Common myeloid progenitor, CD34-positive (primary cell): ENCODE measurements around the gene CDH12.
A peak's percentile ranks its signal among the peaks of the same experiment; 100 is the strongest.

Experiments
- CTCF ChIA-PET: fragments of 350-600 bp; sonication (Branson Sonifier 250); formaldehyde crosslinking; loops from one replicate; lab custom pipeline; 2021; ENCODE audit warnings: antibody characterized with exemption; lab: Charles Lee
- POLR2A ChIA-PET: fragments of 350-600 bp; sonication (Branson Sonifier 250); formaldehyde crosslinking; loops from one replicate; lab custom pipeline; 2021; ENCODE audit warnings: antibody characterized with exemption; lab: Charles Lee
- DNase-seq, 3 donors: peaks; one replicate each; pipeline versions ENCODE4 v3.0.0 to v3.0.0-alpha.2; 2013
- H3K27ac ChIP-seq, 2 experiments: 1 replicate in 1 of 2; 2 replicates in 1 of 2; pipeline ENCODE4 v1.7.0; 2013; ENCODE audit warnings: inconsistent platforms in 2 of 2, low read length in 2 of 2, mild to moderate bottlenecking in 2 of 2, low read depth in 1 of 2, moderate library complexity in 1 of 2; ENCODE audit not compliant: severe bottlenecking in 2 of 2, insufficient read depth in 1 of 2, poor library complexity in 1 of 2
- H3K27me3 ChIP-seq, 5 experiments: replicated peaks in 2 of 5; 1 replicate in 3 of 5; 2 replicates in 2 of 5; pipeline versions ENCODE4 v1.6.1 to v1.7.0; 2013; ENCODE audit warnings: low read length in 4 of 5, mild to moderate bottlenecking in 2 of 5, moderate library complexity in 2 of 5, inconsistent platforms in 1 of 5; ENCODE audit not compliant: insufficient read depth in 5 of 5, control insufficient read depth in 4 of 5
- H3K36me3 ChIP-seq, 4 experiments: 1 replicate in 2 of 4; 2 replicates in 2 of 4; pipeline versions ENCODE4 v1.6.1 to v1.7.0; 2013; ENCODE audit warnings: low read length in 3 of 4, control low read depth in 1 of 4, mild to moderate bottlenecking in 1 of 4; ENCODE audit not compliant: control insufficient read depth in 4 of 4, insufficient read depth in 4 of 4
- H3K4me1 ChIP-seq, 4 experiments: 1 replicate in 3 of 4; 2 replicates in 1 of 4; pipeline versions ENCODE4 v1.6.1 to v1.7.1; 2013; ENCODE audit warnings: low read length in 3 of 4, mild to moderate bottlenecking in 3 of 4, control low read depth in 1 of 4, inconsistent platforms in 1 of 4, moderate library complexity in 1 of 4; ENCODE audit not compliant: control insufficient read depth in 4 of 4, insufficient read depth in 4 of 4; ENCODE audit errors: control extremely low read depth in 1 of 4
- H3K4me3 ChIP-seq, 7 experiments: 1 replicate in 4 of 7; 2 replicates in 3 of 7; pipeline versions ENCODE4 v1.5.1 to v1.7.0; 2013; ENCODE audit warnings: mild to moderate bottlenecking in 7 of 7, low read length in 6 of 7, moderate library complexity in 6 of 7, inconsistent platforms in 2 of 7, low read depth in 2 of 7, control low read depth in 1 of 7; ENCODE audit not compliant: insufficient read depth in 4 of 7, control insufficient read depth in 1 of 7; ENCODE audit errors: extremely low read depth in 1 of 7
- H3K9me3 ChIP-seq, 5 experiments: 1 replicate in 4 of 5; 2 replicates in 1 of 5; pipeline versions ENCODE4 v1.6.1 to v1.7.1; 2013; ENCODE audit warnings: low read length in 4 of 5, mild to moderate bottlenecking in 2 of 5, inconsistent platforms in 1 of 5, low read depth in 1 of 5, moderate library complexity in 1 of 5; ENCODE audit not compliant: control insufficient read depth in 4 of 5, insufficient read depth in 2 of 5; ENCODE audit errors: control extremely low read depth in 1 of 5
- WGBS: methylation state at CpG from one replicate; pipeline ENCODE4 v1.1.5; 2013; ENCODE audit not compliant: insufficient coverage; 5-methylcytosine and 5-hydroxymethylcytosine counted together

The CDH12 gene

DNA sequence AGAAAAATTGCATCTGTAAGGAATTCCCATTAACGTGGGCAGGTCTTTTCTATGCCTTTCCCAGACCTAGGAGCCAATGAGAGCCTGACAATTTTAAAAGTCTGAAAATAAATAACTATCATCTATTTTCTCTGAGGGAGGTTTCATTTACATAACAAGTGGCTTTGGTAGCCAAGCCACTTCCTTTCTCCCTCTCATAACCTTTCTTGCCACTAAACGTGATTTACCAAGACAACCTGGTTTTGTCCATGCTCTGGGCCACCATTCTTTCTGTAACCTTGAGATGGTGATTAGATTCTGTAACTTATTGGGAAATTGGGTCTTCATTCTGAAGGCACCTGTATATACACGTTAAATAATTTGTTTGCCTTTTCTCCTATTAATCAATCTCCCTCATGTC lies 1046.9 kb downstream of the CDH12 start:
- Histone ChIP-seq H3K4me3 (no peak overlapping the region), H3K9me3 (no peaks in the 10 kb centered on the region), H3K4me1 (peaks cover 0 to 7% (median 5%) of the 10 kb centered on the region in 4 experiments), H3K27me3 (no peaks in the 10 kb centered on the region), H3K27ac (no peak overlapping the region), H3K36me3 (no peaks in the 10 kb centered on the region)
- DNase-seq: peak in 1 of 3 donors; percentile 1
- POLR2A ChIA-PET: no interaction called here
- CTCF ChIA-PET: no interaction called here
- WGBS: no CpG with 5 or more reads among the region's 3 CpGs

DNA sequence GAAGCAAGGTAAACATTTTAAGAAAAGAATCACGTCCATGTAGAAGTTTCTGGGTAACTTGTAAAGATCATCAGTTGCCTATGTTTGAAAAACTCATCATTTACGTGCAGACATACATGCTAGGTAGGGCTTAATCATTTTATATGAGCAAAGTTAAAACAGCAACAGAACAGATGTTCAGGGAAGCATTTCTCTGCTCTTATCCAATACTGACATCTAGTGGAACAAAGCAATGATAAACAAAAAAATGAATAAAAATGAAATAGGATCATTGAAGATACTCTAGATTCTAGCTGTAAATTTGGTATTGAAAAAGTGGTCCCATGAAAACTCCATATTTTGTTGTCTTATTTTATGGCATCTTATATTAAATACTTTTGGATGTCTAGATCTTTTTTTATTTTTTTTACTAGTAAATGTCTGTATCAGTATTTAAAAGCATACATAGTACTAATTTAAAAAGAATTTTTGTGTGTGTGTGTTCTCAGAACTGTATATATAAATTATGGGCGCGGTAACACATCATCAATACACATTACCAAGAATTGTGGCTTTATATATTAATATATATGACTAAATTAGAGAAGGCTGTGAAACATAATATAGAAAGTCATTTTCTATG lies 1050.2 kb downstream of the CDH12 start:
- H3K36me3 ChIP-seq: no peaks in the 10 kb centered on the region
- no peak overlapping the region for H3K27ac ChIP-seq
- H3K27me3 ChIP-seq: no peaks in the 10 kb centered on the region
- H3K4me3 ChIP-seq: no peak overlapping the region
- H3K4me1 ChIP-seq: peaks cover 0 to 7% (median 5%) of the 10 kb centered on the region in 4 experiments
- WGBS: 47% methylated on average over 2 of the region's 4 CpGs
- CTCF ChIA-PET: no interaction called here
- DNase-seq: peak; percentile 8 to 55 (median 46)
- POLR2A ChIA-PET: no interaction called here
- no peaks in the 10 kb centered on the region for H3K9me3 ChIP-seq

DNA sequence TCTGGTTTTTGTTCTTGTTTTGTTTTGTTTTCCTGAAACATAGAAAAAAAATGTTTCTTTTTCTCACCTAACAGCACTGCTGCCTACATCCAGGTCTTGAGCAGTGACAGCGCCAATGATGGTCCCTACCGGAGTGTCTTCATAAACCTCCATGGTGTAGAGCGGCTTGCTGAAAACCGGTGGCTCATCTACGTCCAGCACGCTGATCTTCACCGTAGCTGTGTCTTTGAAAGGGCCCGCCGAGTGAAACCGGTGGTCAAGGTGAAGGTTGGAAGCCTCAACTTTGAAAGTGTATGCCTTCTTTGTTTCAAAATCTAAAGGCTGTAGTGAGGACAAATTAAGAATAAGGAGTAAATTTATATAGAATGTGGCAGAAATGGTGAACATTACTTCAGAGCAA lies 1051.0 kb downstream of the CDH12 start:
- Histone ChIP-seq H3K27me3 (no peaks in the 10 kb centered on the region), H3K9me3 (no peaks in the 10 kb centered on the region), H3K27ac (no peak overlapping the region), H3K4me1 (peaks cover 0 to 7% (median 5%) of the 10 kb centered on the region in 4 experiments), H3K36me3 (no peaks in the 10 kb centered on the region), H3K4me3 (no peak overlapping the region)
- DNase-seq: no peak
- ChIA-PET CTCF (no interaction called here), POLR2A (no interaction called here)
- 92% methylated on average over 6 of the region's 10 CpGs for WGBS

DNA sequence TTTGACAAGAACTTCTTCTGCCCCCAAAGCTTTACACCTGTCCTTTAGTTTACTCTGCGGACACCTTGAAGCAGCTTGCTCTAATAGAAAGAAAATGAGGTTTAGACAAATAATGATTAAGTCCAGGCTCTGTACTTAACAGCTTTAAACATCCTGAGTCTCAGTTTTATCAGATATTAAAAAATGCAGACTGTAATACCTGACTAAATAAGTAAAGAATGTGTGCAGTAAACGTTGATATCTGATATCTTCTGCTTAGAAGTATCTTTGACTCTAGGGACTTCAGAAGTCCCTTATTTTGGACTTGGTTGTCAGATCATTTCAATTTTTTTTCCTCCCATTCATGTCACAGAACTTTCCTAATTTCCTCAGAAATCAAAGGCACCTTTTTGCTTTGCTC lies 1060.4 kb downstream of the CDH12 start:
- DNase-seq: no peak
- H3K27me3 ChIP-seq: no peaks in the 10 kb centered on the region
- ChIA-PET CTCF (no interaction called here), POLR2A (no interaction called here)
- no peaks in the 10 kb centered on the region for H3K9me3 ChIP-seq
- no peaks in the 10 kb centered on the region for H3K4me1 ChIP-seq
- no CpG with 5 or more reads among the region's 2 CpGs for WGBS
- H3K4me3 ChIP-seq: no peak overlapping the region
- H3K27ac ChIP-seq: no peak overlapping the region
- H3K36me3 ChIP-seq: no peaks in the 10 kb centered on the region

GRCh38 chr5:21791304-21791703 lies 1061.8 kb downstream of the CDH12 start:
- ChIA-PET CTCF (no interaction called here), POLR2A (no interaction called here)
- no peak overlapping the region for H3K27ac ChIP-seq
- no peaks in the 10 kb centered on the region for H3K9me3 ChIP-seq
- no peak overlapping the region for H3K4me3 ChIP-seq
- no peaks in the 10 kb centered on the region for H3K27me3 ChIP-seq
- no peaks in the 10 kb centered on the region for H3K36me3 ChIP-seq
- no peak for DNase-seq
- whole genome bisulfite sequencing: no CpG with 5 or more reads among the region's 2 CpGs
- H3K4me1 ChIP-seq: no peaks in the 10 kb centered on the region

- ChIA-PET CTCF (no interaction called here), POLR2A (no interaction called here)
- no peaks in the 10 kb centered on the region for H3K4me1 ChIP-seq
- no peaks in the 10 kb centered on the region for H3K27me3 ChIP-seq
- no peak for DNase-seq
- no peak overlapping the region for H3K27ac ChIP-seq
- H3K36me3 ChIP-seq: no peaks in the 10 kb centered on the region
- H3K9me3 ChIP-seq: no peaks in the 10 kb centered on the region
- no peak overlapping the region for H3K4me3 ChIP-seq
- WGBS: no CpG with 5 or more reads among the region's 1 CpG
Measured at GRCh38 chr5:21784487-21784886, 1068.7 kb downstream of the CDH12 start.

DNA sequence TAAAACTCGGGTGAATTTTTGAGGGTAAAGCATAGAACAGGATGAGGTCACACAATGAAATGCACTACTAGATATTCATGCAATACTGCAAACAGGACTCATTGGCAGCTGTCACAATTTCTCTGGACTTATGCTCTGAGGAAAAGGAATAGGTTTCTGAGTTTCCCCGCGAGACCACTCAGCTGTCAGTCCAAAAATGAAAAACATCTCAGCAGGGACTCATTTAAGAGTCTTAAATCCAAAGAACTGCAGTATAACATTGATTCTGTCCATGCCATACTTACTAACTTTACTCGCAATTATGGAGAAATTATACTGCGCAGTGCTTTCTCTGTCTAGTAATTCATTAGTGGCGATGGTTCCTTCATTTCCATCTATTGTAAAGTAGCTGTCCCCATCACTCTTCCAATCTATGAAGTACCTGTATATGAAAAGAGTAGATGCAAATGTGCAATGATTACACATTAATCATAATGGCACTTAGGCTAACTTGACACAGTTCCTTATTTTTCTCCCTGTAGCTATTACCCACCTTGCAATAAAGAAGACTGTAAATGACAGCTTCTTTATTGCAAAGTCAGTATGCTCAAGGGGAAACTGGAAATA lies 1070.0 kb downstream of the CDH12 start:
- Histone ChIP-seq H3K4me1 (no peaks in the 10 kb centered on the region), H3K4me3 (no peak overlapping the region), H3K36me3 (no peaks in the 10 kb centered on the region), H3K27ac (no peak overlapping the region), H3K9me3 (no peaks in the 10 kb centered on the region), H3K27me3 (no peaks in the 10 kb centered on the region)
- DNase-seq: no peak
- CTCF ChIA-PET: no interaction called here
- POLR2A ChIA-PET: no interaction called here
- WGBS: 95% methylated on average over 3 of the region's 6 CpGs
